HFF-Myc (cell line): ENCODE results near the gene PTX4.

Experiments
- DNase-seq: peaks from one replicate; pipeline ENCODE4 v3.0.0-alpha.2; 2011; ENCODE audit warnings: low read depth; ENCODE audit errors: extremely low read depth
- H3K4me3 ChIP-seq: replicated peaks from 2 replicates; pipeline ENCODE4 v1.5.1; 2011; ENCODE audit warnings: low read depth, mild to moderate bottlenecking, control low read depth, low read length
- TF ChIP-seq, protein P1 (sequence below): IDR thresholded peaks from 2 replicates; pipeline ENCODE4 v1.5.1; 2012; ENCODE audit warnings: mild to moderate bottlenecking, low read depth, low read length, control low read depth; ENCODE audit errors: missing control alignments

The PTX4 gene

DNA sequence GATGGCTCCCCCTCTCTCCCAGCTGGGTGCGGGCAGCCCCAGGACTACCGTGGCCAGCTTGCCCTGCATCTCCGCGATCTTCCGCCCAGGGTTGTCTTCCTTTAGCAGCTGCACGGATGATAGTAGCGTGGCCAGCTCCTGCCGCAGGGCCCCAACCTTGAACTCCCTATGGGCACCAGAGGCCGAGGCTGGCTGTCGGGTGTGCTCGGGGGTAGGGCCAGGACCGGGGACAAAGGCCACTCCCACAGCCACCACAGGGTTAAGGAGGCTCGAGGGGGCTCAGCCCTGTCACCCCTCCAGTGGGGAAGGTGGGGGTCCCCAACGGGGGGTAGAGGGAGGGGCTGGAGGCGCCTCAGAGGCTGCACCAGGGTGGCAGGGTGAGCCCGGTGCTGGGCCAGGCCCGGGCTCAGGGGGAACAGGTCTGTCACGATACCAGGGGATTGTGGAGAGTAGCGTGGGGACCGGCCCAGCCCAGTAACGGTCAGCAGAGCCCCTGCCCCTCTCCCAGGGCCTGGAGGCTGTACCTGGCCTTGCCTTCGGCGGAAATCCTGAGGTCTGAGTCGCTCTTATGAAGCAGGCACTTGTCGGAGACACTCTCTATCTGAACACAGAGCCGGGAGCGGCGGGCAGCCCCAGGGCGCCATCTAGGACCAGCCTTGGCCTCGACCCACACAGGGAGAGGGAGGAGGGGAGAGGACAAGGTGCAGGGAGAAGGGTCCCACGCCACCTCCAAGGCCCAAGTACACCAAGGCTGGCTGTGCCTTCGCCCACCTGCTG is 52.6 kb downstream of the PTX4 start:
- TF ChIP-seq, protein P1, sequence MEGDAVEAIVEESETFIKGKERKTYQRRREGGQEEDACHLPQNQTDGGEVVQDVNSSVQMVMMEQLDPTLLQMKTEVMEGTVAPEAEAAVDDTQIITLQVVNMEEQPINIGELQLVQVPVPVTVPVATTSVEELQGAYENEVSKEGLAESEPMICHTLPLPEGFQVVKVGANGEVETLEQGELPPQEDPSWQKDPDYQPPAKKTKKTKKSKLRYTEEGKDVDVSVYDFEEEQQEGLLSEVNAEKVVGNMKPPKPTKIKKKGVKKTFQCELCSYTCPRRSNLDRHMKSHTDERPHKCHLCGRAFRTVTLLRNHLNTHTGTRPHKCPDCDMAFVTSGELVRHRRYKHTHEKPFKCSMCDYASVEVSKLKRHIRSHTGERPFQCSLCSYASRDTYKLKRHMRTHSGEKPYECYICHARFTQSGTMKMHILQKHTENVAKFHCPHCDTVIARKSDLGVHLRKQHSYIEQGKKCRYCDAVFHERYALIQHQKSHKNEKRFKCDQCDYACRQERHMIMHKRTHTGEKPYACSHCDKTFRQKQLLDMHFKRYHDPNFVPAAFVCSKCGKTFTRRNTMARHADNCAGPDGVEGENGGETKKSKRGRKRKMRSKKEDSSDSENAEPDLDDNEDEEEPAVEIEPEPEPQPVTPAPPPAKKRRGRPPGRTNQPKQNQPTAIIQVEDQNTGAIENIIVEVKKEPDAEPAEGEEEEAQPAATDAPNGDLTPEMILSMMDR, result no peak
- DNase-seq, result no peak

More for the DNA sequence above, 52.6 kb downstream of the PTX4 start:
- H3K4me3 ChIP-seq, result no peak overlapping the region
